Dendritic cell treated with granulocyte-macrophage colony-stimulating factor and Interleukin-4, amounts not matched to agents 40 ng/mL and 50 ng/mL, for 4 days (primary cell): ENCODE data around the gene KRI1.

Experiments
- H3K27ac Mint-ChIP-seq: one replicate; pipeline ENCODE4 v1.8.0; 2022; ENCODE audit warnings: mild to moderate bottlenecking, mixed read lengths
- H3K27me3 Mint-ChIP-seq: one replicate; pipeline ENCODE4 v1.8.0; 2022; ENCODE audit warnings: mild to moderate bottlenecking, mixed read lengths
- H3K36me3 Mint-ChIP-seq: one replicate; pipeline ENCODE4 v1.8.0; 2022; ENCODE audit warnings: low read depth, mixed read lengths
- H3K4me1 Mint-ChIP-seq: one replicate; pipeline ENCODE4 v1.8.0; 2022; ENCODE audit warnings: low read depth, mixed read lengths
- H3K4me3 Mint-ChIP-seq: one replicate; pipeline ENCODE4 v1.8.0; 2022; ENCODE audit warnings: mild to moderate bottlenecking, moderate library complexity, mixed read lengths
- H3K9me3 Mint-ChIP-seq: one replicate; pipeline ENCODE4 v1.8.0; 2022; ENCODE audit warnings: mixed read lengths
- intact Hi-C: fragments of 100-400 bp; cut with micrococcal nuclease; formaldehyde crosslinking; loops from one replicate; pipeline ENCODE4 v1.15.0; 2022

KRI1 gene

DNA sequence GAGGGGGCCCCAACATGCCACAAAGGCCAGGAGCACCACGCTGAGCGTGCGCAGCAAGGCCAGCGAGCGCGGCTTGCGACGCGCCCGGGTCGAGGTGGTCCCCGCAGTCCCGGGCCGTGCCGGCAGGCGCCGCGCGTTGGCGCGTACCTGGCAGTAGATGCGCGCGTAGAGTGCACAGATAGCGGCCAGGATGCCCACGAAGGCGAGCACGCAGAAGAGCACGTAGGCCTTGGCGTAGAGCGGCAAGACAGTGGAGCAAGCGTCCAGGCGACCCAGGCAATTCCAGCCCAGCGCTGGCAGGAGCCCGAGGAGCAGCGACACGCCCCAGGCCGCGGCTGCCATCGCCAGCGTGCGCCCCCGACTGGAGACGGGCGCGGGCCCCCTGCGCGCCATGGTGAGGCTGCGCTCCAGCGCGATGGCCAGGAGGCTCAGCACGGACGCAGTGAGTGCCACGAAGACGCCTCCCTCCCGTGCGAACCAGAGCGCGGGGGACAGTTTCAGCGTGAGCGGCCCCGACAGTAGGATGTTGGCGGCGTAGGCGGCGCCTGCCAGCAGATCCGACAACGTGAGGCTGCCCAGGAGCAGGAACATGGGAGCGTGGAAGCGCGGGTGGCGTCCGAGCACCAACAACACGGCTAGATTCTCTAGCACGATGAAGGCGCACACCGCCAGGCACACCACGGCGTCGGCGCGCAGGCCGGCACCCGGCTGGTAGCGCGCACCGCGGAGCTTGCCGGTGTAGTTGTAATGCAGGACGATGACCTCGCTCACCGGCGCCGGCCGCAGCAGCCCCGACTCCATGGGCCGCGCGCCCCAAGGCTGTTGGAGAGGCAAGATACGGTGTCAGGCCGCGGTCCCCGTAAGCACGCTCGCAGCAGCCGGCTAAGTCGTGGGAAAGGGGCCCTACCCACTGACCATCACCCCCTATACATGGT, 51.3 kb downstream of the KRI1 start:
- no peak overlapping the region for H3K27ac Mint-ChIP-seq
- peaks cover 73% of the 10 kb centered on the region for H3K27me3 Mint-ChIP-seq
- H3K36me3 Mint-ChIP-seq, result no peaks in the 10 kb centered on the region
- H3K4me1 Mint-ChIP-seq, result peaks cover 46% of the 10 kb centered on the region
- no peak overlapping the region for H3K4me3 Mint-ChIP-seq
- intact Hi-C loops, result no loop called here
- no peaks in the 10 kb centered on the region for H3K9me3 Mint-ChIP-seq

DNA sequence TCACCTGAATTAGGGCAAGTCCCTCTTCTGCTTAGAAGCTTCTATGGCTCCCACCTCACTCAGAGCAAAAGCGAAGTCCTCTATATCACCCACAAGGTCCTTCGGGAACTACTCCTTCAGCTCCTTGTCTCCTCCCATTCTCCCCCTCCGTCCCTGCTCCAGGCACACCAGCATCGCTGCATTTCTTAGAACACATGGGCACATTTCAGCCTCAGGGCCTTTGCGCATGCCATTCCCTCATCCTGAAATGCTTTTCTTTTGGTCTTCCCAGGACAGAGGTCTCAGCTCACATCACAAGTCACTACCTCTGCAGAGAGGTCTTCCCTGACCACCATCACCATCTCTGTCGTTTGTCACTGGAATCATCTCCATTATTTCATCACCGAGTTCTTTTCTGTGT, 52.6 kb downstream of the KRI1 start:
- intact Hi-C loops, result no loop called here
- peaks cover 61% of the 10 kb centered on the region for H3K27me3 Mint-ChIP-seq
- no peaks in the 10 kb centered on the region for H3K36me3 Mint-ChIP-seq
- H3K27ac Mint-ChIP-seq, result no peak overlapping the region
- H3K9me3 Mint-ChIP-seq, result no peaks in the 10 kb centered on the region
- no peak overlapping the region for H3K4me3 Mint-ChIP-seq
- H3K4me1 Mint-ChIP-seq, result peaks cover 33% of the 10 kb centered on the region

DNA sequence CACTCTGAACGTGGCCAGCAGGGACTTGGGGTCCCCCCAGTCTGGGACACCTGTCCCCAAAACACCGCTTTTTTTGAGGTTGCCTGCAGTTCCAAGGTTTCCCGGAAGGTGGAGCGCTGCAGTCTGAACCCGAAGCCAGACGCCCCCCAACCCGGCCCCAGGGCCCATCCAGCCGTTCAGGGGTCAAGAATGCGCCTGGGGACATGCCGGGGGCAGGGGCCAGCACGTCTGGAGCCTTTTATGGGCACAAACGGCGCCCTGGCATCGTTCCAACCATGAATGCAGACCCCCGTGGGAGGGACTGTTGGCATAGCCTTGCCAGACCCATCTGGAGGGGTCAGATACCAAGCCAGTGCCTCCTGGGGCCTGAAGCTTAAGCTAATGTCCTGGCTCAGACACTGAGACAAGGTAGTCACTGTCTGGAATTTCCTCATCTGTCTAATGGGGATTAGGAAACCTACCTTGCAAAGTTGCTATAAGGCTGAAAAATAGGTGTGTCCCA, 55.5 kb downstream of the KRI1 start:
- Mint-ChIP-seq H3K9me3 (no peaks in the 10 kb centered on the region), H3K27ac (no peak overlapping the region), H3K4me1 (peaks cover 23% of the 10 kb centered on the region), H3K27me3 (peaks cover 35% of the 10 kb centered on the region), H3K36me3 (no peaks in the 10 kb centered on the region), H3K4me3 (no peak overlapping the region)
- intact Hi-C loops, result no loop called here

DNA sequence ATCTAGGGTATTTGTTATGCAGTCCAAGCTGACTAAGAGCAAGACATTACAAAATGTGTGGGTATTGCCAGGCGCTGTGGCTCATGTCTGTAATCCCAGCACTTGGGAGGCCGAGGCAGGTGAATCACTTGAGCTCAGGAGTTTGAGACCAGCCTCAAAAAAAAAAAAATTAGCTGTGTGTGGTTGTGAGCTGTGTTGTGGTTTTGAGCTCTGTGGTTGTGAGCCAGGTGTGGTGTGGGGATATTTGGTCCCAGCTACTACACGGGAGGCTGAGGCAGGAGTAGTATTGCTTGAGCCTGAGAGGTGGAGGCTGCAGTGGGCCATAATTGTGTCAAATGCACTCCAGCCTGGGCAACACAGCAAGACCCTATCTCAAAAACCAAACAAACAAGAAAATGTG, 57.1 kb downstream of the KRI1 start:
- H3K4me3 Mint-ChIP-seq, result no peak overlapping the region
- H3K27ac Mint-ChIP-seq, result no peak overlapping the region
- peaks cover 13% of the 10 kb centered on the region for H3K4me1 Mint-ChIP-seq
- no peaks in the 10 kb centered on the region for H3K9me3 Mint-ChIP-seq
- no peaks in the 10 kb centered on the region for H3K36me3 Mint-ChIP-seq
- intact Hi-C loops, result loop anchor here (10.0 kb wide), 1 partner anchor 186 kb away; no protein-coding TSS in a partner anchor
- peaks cover 19% of the 10 kb centered on the region for H3K27me3 Mint-ChIP-seq

DNA sequence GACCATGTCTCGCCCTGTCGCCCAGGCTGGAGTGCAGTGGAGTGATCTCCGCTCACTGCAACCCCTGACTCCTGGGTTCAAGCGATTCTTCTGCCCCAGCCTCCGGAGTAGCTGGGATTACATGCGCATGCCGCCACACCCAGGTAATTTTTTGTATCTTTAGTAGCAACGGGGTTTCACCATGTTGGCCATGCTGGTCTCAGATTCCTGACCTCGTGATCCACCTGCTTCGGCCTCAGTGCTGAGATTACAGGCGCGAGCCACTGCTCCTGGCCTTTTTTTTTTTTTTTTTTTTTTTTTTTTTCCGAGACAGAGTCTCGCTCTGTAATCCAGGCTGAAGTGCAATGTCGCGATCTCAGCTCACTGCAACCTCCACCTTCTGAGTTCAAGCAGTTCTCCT, 57.8 kb downstream of the KRI1 start:
- peaks cover 12% of the 10 kb centered on the region for H3K27me3 Mint-ChIP-seq
- no peaks in the 10 kb centered on the region for H3K9me3 Mint-ChIP-seq
- H3K27ac Mint-ChIP-seq, result no peak overlapping the region
- H3K4me3 Mint-ChIP-seq, result no peak overlapping the region
- intact Hi-C loops, result loop anchor here (10.0 kb wide), 1 partner anchor 187 kb away; no protein-coding TSS in a partner anchor
- peaks cover 12% of the 10 kb centered on the region for H3K4me1 Mint-ChIP-seq
- no peaks in the 10 kb centered on the region for H3K36me3 Mint-ChIP-seq

DNA sequence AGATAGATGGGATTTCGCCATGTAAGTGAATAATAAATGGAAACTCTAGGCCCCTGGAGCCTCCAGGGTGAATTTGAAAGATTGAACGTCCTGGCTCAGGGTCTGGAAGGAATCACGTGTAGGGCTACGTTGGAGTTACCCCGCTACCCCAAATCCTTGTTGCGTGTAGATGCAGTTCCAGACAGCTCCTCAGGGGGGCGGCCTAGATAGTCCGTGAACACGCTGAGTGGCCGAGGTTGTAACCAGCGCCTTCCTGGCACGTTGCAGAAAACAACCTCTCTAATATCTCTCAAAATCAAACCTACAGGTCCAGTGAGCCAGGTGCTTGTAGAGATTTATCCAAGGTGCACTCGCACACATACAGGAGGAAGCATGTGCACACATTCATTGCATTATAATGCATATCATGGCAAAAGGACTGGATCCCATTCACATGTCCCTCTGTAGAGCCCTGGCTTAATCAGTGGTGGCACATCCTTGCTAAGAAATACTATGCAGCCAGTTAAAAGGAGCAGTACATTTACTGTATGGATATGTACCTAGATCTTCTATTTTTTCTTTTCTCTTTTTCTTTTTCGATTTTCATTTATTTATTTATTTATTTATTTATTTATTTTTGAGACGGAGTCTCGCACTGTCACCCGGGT, 60.1 kb downstream of the KRI1 start:
- peaks cover 21% of the 10 kb centered on the region for H3K4me1 Mint-ChIP-seq
- no peaks in the 10 kb centered on the region for H3K27me3 Mint-ChIP-seq
- no peak overlapping the region for H3K27ac Mint-ChIP-seq
- no peak overlapping the region for H3K4me3 Mint-ChIP-seq
- H3K9me3 Mint-ChIP-seq, result no peaks in the 10 kb centered on the region
- intact Hi-C loops, result loop anchor here (10.0 kb wide), 1 partner anchor 189 kb away; no protein-coding TSS in a partner anchor
- peaks cover 14% of the 10 kb centered on the region for H3K36me3 Mint-ChIP-seq
